ENCODE results near the gene RBMS1. TPM values are rescaled to one million over a fixed set of nuclear protein-coding genes. Genes with fewer than 3 reads are reported as not detected.

RBMS1 gene
- polyA plus RNA-seq, 1 donor from 2014 or later = 8.4 TPM

- Histone ChIP-seq H3K4me3 (ENCODE audit: low read length) (no peak overlapping the region), H3K9ac (ENCODE audit: low read length) (no peak overlapping the region), H4K20me1 (ENCODE audit: insufficient read depth) (no peaks in the 10 kb centered on the region), H3K27ac (ENCODE audit: low read length) (no peak overlapping the region), H3K9me2 (ENCODE audit: insufficient read depth, low read length) (no peaks in the 10 kb centered on the region), H3F3A (ENCODE audit: insufficient read depth, low read length, poor library complexity, severe bottlenecking) (no peaks in the 10 kb centered on the region), H2AFZ (ENCODE audit: low read depth, low read length) (no peak overlapping the region), H3K9me3 (ENCODE audit: low read length) (no peaks in the 10 kb centered on the region), H3K36me3 (ENCODE audit: insufficient read depth, low read length) (no peaks in the 10 kb centered on the region), H3K4me2 (ENCODE audit: low read length) (no peak overlapping the region), H3K27me3 (ENCODE audit: insufficient read depth, low read depth, low read length) (peaks cover 87% of the 10 kb centered on the region), H3K79me2 (replicated peaks; ENCODE audit: insufficient read depth, low read length) (no peaks in the 10 kb centered on the region)
- TF ChIP-seq EZH2 (IDR thresholded peaks at IDR 0.05; ENCODE audit: borderline replicate concordance, insufficient read depth, low read length, poor library complexity, severe bottlenecking) (no peak), MXI1 (conservative IDR thresholded peaks at IDR 0.05; ENCODE audit: poor library complexity, severe bottlenecking) (no peak), EP300 (conservative IDR thresholded peaks at IDR 0.05; ENCODE audit: poor library complexity, severe bottlenecking) (no peak), TAF1 (IDR thresholded peaks at IDR 0.05; ENCODE audit: low read depth) (no peak), RAD21 (conservative IDR thresholded peaks at IDR 0.05) (no peak), SMC3 (conservative IDR thresholded peaks at IDR 0.05; ENCODE audit: poor library complexity) (no peak), POLR2AphosphoS5 (IDR thresholded peaks at IDR 0.05) (no peak), CTCF (IDR thresholded peaks at IDR 0.05; ENCODE audit: poor library complexity, severe bottlenecking) (no peak)
- TF ChIP-seq, protein P1, sequence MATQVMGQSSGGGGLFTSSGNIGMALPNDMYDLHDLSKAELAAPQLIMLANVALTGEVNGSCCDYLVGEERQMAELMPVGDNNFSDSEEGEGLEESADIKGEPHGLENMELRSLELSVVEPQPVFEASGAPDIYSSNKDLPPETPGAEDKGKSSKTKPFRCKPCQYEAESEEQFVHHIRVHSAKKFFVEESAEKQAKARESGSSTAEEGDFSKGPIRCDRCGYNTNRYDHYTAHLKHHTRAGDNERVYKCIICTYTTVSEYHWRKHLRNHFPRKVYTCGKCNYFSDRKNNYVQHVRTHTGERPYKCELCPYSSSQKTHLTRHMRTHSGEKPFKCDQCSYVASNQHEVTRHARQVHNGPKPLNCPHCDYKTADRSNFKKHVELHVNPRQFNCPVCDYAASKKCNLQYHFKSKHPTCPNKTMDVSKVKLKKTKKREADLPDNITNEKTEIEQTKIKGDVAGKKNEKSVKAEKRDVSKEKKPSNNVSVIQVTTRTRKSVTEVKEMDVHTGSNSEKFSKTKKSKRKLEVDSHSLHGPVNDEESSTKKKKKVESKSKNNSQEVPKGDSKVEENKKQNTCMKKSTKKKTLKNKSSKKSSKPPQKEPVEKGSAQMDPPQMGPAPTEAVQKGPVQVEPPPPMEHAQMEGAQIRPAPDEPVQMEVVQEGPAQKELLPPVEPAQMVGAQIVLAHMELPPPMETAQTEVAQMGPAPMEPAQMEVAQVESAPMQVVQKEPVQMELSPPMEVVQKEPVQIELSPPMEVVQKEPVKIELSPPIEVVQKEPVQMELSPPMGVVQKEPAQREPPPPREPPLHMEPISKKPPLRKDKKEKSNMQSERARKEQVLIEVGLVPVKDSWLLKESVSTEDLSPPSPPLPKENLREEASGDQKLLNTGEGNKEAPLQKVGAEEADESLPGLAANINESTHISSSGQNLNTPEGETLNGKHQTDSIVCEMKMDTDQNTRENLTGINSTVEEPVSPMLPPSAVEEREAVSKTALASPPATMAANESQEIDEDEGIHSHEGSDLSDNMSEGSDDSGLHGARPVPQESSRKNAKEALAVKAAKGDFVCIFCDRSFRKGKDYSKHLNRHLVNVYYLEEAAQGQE (IDR thresholded peaks at IDR 0.05; ENCODE audit: borderline replicate concordance) = no peak
Observed at GRCh38 chr2:160317181-160318099, 176.2 kb downstream of the RBMS1 start.

DNA sequence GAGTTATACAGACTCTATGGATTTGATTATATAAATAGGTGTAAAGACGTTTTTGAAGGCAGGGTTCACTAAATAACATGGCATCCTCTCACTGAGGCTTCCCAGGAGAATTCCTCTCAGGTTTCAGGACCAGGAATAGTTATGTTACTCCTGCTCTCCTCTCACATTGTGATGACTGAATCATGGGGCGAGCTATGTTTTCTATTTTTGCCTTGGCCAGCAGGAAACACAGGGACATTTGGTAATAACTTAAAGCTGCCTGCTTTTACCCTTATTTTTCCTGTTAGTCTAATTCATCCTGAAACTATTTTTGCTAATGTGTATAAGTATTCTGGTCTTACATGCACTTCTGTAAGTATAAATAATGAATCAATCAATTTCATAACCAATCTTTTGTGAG, 178.3 kb downstream of the RBMS1 start:
- Histone ChIP-seq H3K79me2 (replicated peaks; ENCODE audit: insufficient read depth, low read length) (no peaks in the 10 kb centered on the region), H3K36me3 (ENCODE audit: insufficient read depth, low read length) (no peaks in the 10 kb centered on the region), H3K9me2 (ENCODE audit: insufficient read depth, low read length) (no peaks in the 10 kb centered on the region), H4K20me1 (ENCODE audit: insufficient read depth) (no peaks in the 10 kb centered on the region), H3K4me3 (ENCODE audit: low read length) (no peak overlapping the region), H3F3A (ENCODE audit: insufficient read depth, low read length, poor library complexity, severe bottlenecking) (no peaks in the 10 kb centered on the region), H3K4me2 (ENCODE audit: low read length) (no peak overlapping the region), H3K27me3 (ENCODE audit: insufficient read depth, low read depth, low read length) (peaks cover 76% of the 10 kb centered on the region), H3K27ac (ENCODE audit: low read length) (no peak overlapping the region), H3K9ac (ENCODE audit: low read length) (no peak overlapping the region), H2AFZ (ENCODE audit: low read depth, low read length) (no peak overlapping the region), H3K9me3 (ENCODE audit: low read length) (no peaks in the 10 kb centered on the region)
- TF ChIP-seq EZH2 (IDR thresholded peaks at IDR 0.05; ENCODE audit: borderline replicate concordance, insufficient read depth, low read length, poor library complexity, severe bottlenecking) (no peak), POLR2AphosphoS5 (IDR thresholded peaks at IDR 0.05) (no peak), SMC3 (conservative IDR thresholded peaks at IDR 0.05; ENCODE audit: poor library complexity) (no peak), MXI1 (conservative IDR thresholded peaks at IDR 0.05; ENCODE audit: poor library complexity, severe bottlenecking) (no peak), TAF1 (IDR thresholded peaks at IDR 0.05; ENCODE audit: low read depth) (no peak), CTCF (IDR thresholded peaks at IDR 0.05; ENCODE audit: poor library complexity, severe bottlenecking) (no peak), EP300 (conservative IDR thresholded peaks at IDR 0.05; ENCODE audit: poor library complexity, severe bottlenecking) (no peak), RAD21 (conservative IDR thresholded peaks at IDR 0.05) (no peak)
- TF ChIP-seq, protein P1 (IDR thresholded peaks at IDR 0.05; ENCODE audit: borderline replicate concordance) = no peak

All from neural cell (in vitro differentiated cells).